Mesothelial cell of epicardium (in vitro differentiated cells): ENCODE data around the gene CLDN11. TPM values are rescaled to one million over a fixed set of nuclear protein-coding genes. Genes with fewer than 3 reads are reported as not detected.
A peak's percentile ranks its signal among the peaks of the same experiment; 100 is the strongest.

Source experiments
- DNase-seq, 2 experiments: peaks; one replicate each; pipeline ENCODE4 v3.0.0; 2021; ENCODE audit warnings: low spot score in 2 of 2; ENCODE audit not compliant: unreplicated experiment in 2 of 2
- H3K27ac Mint-ChIP-seq: 2 replicates; pipeline ENCODE4 v1.8.0; 2021; ENCODE audit warnings: mixed read lengths
- H3K27me3 Mint-ChIP-seq: 2 replicates; pipeline ENCODE4 v1.8.0; 2021; ENCODE audit warnings: low read depth, mixed read lengths
- H3K36me3 Mint-ChIP-seq: 2 replicates; pipeline ENCODE4 v1.8.0; 2021; ENCODE audit warnings: mixed read lengths
- H3K4me1 Mint-ChIP-seq: 2 replicates; pipeline ENCODE4 v1.8.0; 2021; ENCODE audit warnings: mixed read lengths
- H3K4me3 Mint-ChIP-seq: 2 replicates; pipeline ENCODE4 v1.8.0; 2021; ENCODE audit warnings: mild to moderate bottlenecking, moderate library complexity, mixed read lengths
- H3K9me3 Mint-ChIP-seq: 2 replicates; pipeline ENCODE4 v1.8.0; 2021; ENCODE audit warnings: mixed read lengths
- CTCF ChIP-seq: fragments of 200-600 bp; sonication (generic); IDR thresholded peaks from one replicate; pipeline ENCODE4 v1.5.0; 2021; ENCODE audit warnings: antibody characterized with exemption; ENCODE audit not compliant: unreplicated experiment
- total RNA-seq: library from RNA; stranded (reverse); gene quantifications from 3 replicates; pipeline ENCODE4 v1.2.1, GENCODE V29; 2021

CLDN11 gene
- total RNA-seq, 1 donor from 2014 or later, result 168 TPM

DNA sequence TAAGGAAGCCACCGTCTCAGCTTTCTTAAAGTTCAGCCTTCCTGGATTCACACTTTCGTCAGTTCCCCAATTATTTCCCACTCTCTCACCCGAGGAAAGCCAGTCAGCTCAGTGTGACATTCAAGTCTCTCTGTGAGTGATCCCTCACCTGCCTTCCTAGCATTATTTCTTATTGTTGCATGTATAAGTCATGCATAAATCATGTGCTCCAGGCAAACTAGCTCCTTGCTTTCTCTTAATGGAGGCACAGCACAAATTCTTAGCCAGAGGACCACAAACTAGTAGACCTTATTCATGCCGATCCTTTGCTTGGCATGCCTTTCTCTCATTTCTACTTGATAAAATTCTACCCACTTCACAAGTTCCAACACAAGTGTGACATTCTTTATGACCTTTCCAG is 44.3 kb downstream of the CLDN11 start:
- no peaks in the 10 kb centered on the region for H3K27me3 Mint-ChIP-seq
- peak overlapping the region; percentile 26 for H3K27ac Mint-ChIP-seq
- no peak overlapping the region for H3K4me3 Mint-ChIP-seq
- no peak for TF ChIP-seq CTCF
- H3K4me1 Mint-ChIP-seq, result peaks cover 68% of the 10 kb centered on the region
- H3K36me3 Mint-ChIP-seq, result no peaks in the 10 kb centered on the region
- DNase-seq, result peak in 1 of 2 experiments; percentile 11
- H3K9me3 Mint-ChIP-seq, result no peaks in the 10 kb centered on the region

- no peak for TF ChIP-seq CTCF
- no peak for DNase-seq
- Mint-ChIP-seq H3K27me3 (no peaks in the 10 kb centered on the region), H3K4me1 (peaks cover 89% of the 10 kb centered on the region), H3K4me3 (no peak overlapping the region), H3K9me3 (no peaks in the 10 kb centered on the region), H3K27ac (peak overlapping the region; percentile 90), H3K36me3 (no peaks in the 10 kb centered on the region)
Observed at GRCh38 chr3:170465955-170466354, 47.3 kb downstream of the CLDN11 start.

DNA sequence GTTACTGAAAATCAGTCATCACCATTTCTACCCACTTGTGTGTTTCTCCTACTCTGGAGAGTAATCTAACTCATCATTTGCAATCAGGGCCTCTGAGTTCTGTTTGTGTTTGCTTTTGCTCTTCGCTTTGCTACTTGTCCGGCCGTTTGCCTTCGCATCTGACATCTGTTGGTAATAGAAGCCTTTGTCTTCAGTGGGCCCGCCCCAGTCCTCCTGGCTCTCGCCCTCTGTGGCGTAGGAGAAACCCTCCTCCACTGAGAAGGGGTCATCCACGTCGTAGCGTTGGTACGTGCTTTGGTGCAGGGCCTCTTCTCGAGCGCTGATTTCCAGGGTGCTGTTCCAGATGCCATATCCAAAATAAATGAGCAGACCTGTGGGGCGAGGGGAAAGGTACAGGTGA is 48.3 kb downstream of the CLDN11 start:
- no peak for TF ChIP-seq CTCF
- Mint-ChIP-seq H3K4me1 (peaks cover 87% of the 10 kb centered on the region), H3K9me3 (no peaks in the 10 kb centered on the region), H3K27ac (peak overlapping the region; percentile 85), H3K4me3 (no peak overlapping the region), H3K27me3 (no peaks in the 10 kb centered on the region), H3K36me3 (no peaks in the 10 kb centered on the region)
- no peak for DNase-seq

DNA sequence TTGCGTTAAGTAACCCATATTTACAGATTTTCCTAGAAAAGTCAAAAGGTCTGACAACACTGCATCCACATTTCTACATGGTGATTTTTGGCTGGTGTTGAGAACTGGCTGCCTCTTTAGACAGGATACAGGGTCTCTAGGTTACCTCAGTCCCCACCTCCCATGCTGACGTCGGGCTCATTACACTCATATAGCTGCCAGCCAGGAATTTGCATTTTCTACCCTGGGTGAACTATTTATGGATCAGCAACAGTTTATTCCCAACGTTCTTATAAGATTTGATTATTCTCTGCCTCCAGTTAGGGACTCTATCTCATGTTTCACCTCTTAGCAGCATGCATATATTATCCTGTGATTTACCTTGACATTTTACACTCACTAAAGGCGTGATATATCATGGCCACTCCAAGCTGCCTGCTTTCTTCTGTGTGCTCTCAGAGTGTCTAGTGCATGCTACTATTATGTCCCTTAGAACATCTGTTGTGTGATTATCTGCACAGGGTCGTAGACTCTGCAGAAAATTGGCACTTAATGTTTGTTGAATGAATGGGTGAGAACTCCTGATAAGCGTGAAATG is 49.0 kb downstream of the CLDN11 start:
- H3K36me3 Mint-ChIP-seq, result no peaks in the 10 kb centered on the region
- no peaks in the 10 kb centered on the region for H3K9me3 Mint-ChIP-seq
- no peak for DNase-seq
- peak overlapping the region; percentile 71 for H3K27ac Mint-ChIP-seq
- no peak for TF ChIP-seq CTCF
- H3K4me3 Mint-ChIP-seq, result no peak overlapping the region
- H3K27me3 Mint-ChIP-seq, result no peaks in the 10 kb centered on the region
- peaks cover 87% of the 10 kb centered on the region for H3K4me1 Mint-ChIP-seq

DNA sequence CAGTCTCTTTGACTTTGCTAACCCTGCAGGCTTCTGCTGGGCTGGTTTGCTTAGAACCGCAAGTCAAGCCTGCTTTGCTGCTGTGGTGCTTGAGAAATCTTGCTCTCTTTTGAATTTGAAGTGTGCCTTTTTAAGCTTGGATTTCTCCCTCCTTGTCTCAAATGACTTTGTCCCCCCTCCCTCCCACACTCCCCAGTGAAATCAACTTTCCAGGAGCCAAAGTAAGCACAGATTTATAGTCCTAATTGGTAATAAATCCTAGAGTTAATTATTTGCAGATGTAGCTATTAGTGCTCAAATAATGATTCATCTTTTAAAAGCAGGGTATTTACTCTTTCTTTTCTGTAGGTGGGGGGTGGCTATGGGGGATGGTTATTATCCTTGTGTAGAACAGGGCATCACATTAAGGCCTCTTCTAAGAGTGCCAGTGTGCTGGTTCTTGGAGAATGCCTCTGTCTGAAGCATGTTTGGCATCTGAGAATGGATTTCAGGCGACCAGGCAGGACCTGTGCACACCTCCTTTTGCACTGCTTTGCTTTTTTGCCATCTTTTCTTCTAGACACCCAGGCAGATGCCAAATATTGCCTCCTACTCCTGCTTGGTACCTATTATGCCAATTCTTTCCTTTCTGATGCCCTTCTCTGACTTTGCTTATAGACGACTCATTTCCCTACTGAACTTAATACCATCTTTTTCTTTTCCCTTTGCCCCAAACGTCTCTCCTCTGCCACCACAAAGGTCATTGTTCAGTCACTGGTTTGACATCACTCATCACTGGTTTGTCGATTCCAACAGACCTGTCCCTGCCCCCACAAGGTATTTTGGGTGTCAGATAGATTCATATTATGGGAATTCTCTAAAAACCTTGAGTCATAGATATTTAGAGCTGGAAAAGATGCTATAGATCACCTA is 50.7 kb downstream of the CLDN11 start:
- no peak for TF ChIP-seq CTCF
- DNase-seq, result no peak
- H3K4me3 Mint-ChIP-seq, result no peak overlapping the region

More for the DNA sequence above, 50.7 kb downstream of the CLDN11 start:
- Mint-ChIP-seq H3K4me1 (peaks cover 89% of the 10 kb centered on the region), H3K27ac (peak overlapping the region; percentile 94), H3K27me3 (no peaks in the 10 kb centered on the region), H3K9me3 (no peaks in the 10 kb centered on the region), H3K36me3 (no peaks in the 10 kb centered on the region)
